ENCODE data around the gene CDKN1C.
"Not testable (repeated sequence)": the region's sequence is repeated elsewhere in the genome, so short reads cannot be mapped to it uniquely, and the experiment has no call there.

Gene CDKN1C

DNA sequence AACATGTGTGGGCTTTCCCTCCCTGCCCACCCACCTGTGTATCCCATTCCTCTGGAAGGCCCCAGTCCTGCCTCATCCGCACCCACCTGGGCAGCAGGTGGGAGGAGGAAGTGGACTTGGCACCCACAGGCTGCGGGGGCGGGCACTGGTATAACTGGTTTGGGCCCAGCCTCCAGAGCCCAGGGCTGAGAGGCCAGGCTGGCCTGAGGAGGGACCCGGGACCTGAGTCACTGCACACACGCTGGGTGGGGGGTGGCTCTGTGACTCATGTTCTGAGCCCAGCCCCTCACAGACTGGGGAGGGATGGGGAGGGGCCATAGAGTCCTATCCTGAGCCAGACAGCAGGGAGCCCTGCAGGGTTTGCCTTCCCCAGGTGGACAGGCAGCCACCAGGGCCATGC, 26.9 kb upstream of the CDKN1C start:
- TF ChIP-seq TAF1 (IDR thresholded peaks at IDR 0.05; ENCODE audit: borderline replicate concordance, low read depth, low read length) (no peak), POLR2A (IDR thresholded peaks at IDR 0.05; ENCODE audit: low read depth, low read length) (no peak), POLR2AphosphoS5 (IDR thresholded peaks at IDR 0.05; ENCODE audit: low read depth, low read length) (no peak)
- DNase-seq (ENCODE audit: insufficient read length) = no peak
- FAIRE-seq = no peak

GRCh38 chr11:2911785-2912391, 26.3 kb upstream of the CDKN1C start:
- no peak for TF ChIP-seq TAF1 (IDR thresholded peaks at IDR 0.05; ENCODE audit: borderline replicate concordance, low read depth, low read length)
- no peak for TF ChIP-seq POLR2A (IDR thresholded peaks at IDR 0.05; ENCODE audit: low read depth, low read length)
- no peak for FAIRE-seq

GRCh38 chr11:2911088-2911784, 25.7 kb upstream of the CDKN1C start:
- DNase-seq (ENCODE audit: insufficient read length) = no peak
- TF ChIP-seq POLR2A (IDR thresholded peaks at IDR 0.05; ENCODE audit: low read depth, low read length) (no peak), TAF1 (IDR thresholded peaks at IDR 0.05; ENCODE audit: borderline replicate concordance, low read depth, low read length) (no peak), POLR2AphosphoS5 (IDR thresholded peaks at IDR 0.05; ENCODE audit: low read depth, low read length) (no peak)
- FAIRE-seq = no peak

More at GRCh38 chr11:2911785-2912391, 26.3 kb upstream of the CDKN1C start:
- no peak for DNase-seq (ENCODE audit: insufficient read length)

DNA sequence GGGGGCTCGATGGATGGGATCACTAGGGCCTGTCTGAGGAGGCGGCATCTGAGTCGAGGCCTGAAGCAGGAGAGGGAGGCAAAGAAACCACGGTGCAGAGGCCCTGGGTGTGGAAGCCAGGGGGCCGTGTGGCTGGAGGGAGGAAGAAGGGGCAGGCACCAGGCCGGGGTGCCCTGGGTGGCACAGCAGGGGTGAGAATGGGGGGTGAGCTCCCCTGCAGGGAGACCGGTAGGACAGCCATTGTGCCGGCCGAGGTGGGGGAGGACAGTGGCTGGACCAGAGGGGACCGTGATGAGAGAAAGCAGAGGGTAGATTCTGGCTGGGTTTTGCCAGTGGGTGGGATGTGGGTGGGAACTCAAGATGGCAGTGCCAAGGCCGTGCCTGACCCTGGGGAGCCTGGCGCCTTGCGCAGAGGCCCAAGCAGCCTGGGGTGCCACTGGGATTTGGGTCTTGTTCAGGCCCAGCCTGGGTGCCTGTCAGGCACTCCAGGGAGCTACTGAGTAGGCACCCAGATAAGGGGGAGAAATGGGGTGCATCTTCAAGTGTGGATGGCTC, 24.9 kb upstream of the CDKN1C start:
- FAIRE-seq (no peak), DNase-seq (ENCODE audit: insufficient read length) (no peak)
- TF ChIP-seq POLR2A (IDR thresholded peaks at IDR 0.05; ENCODE audit: low read depth, low read length) (no peak), POLR2AphosphoS5 (IDR thresholded peaks at IDR 0.05; ENCODE audit: low read depth, low read length) (no peak), TAF1 (IDR thresholded peaks at IDR 0.05; ENCODE audit: borderline replicate concordance, low read depth, low read length) (no peak)

- TF ChIP-seq POLR2AphosphoS5 (IDR thresholded peaks at IDR 0.05; ENCODE audit: low read depth, low read length) (no peak), TAF1 (IDR thresholded peaks at IDR 0.05; ENCODE audit: borderline replicate concordance, low read depth, low read length) (no peak), POLR2A (IDR thresholded peaks at IDR 0.05; ENCODE audit: low read depth, low read length) (no peak)
- FAIRE-seq = no peak
- DNase-seq (ENCODE audit: insufficient read length) = no peak
These were observed 23.7 kb upstream of the CDKN1C start for GRCh38 chr11:2909133-2909902.

DNA sequence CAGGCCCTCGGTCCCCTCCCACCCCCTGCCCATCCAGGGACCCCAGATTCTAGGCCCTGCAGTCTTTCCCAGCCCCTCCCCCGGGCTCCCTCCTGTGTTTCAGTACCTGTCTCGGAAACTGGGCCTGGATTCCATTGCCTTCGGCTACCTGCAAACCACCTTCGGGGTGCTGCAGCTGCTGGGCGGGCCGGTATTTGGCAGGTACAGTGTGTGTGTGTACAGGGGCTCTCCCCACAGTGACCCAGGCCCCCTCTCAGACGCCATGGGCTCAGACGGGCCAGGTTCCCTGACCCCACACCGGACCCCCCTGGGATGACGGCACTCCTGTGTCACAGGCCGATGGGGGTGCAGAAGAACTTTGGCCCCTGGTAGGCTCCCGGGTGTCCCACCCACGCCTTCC, 22.6 kb upstream of the CDKN1C start:
- no peak for DNase-seq (ENCODE audit: insufficient read length)
- TF ChIP-seq POLR2A (IDR thresholded peaks at IDR 0.05; ENCODE audit: low read depth, low read length) (no peak), TAF1 (IDR thresholded peaks at IDR 0.05; ENCODE audit: borderline replicate concordance, low read depth, low read length) (no peak), POLR2AphosphoS5 (IDR thresholded peaks at IDR 0.05; ENCODE audit: low read depth, low read length) (no peak)
- no peak for FAIRE-seq

DNA sequence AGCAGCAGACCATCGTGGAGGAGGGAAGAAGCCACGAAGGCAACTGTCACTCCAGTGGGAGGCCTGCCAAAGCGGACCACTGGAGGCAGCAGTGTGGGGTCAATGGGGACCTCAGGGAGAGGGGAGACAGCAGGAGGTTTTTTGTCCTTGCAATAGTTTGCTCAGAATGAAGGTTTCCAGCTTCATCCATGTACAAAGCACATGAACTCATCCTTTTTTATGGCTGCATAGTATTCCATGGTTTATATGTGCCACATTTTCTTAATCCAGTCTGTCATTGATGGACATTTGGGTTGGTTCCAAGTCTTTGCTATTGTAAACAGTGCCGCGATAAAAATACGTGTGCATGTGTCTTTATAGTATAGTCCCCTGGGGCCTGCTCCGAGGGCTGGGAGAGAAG, 19.7 kb upstream of the CDKN1C start:
- not testable (repeated sequence) for DNase-seq (ENCODE audit: insufficient read length); FAIRE-seq

GRCh38 chr11:2904153-2905052, 18.8 kb upstream of the CDKN1C start:
- no peak for TF ChIP-seq POLR2A (IDR thresholded peaks at IDR 0.05; ENCODE audit: low read depth, low read length)
- no peak for TF ChIP-seq POLR2AphosphoS5 (IDR thresholded peaks at IDR 0.05; ENCODE audit: low read depth, low read length)
- TF ChIP-seq TAF1 (IDR thresholded peaks at IDR 0.05; ENCODE audit: borderline replicate concordance, low read depth, low read length) = no peak
- FAIRE-seq (no peak), DNase-seq (ENCODE audit: insufficient read length) (no peak)

DNA sequence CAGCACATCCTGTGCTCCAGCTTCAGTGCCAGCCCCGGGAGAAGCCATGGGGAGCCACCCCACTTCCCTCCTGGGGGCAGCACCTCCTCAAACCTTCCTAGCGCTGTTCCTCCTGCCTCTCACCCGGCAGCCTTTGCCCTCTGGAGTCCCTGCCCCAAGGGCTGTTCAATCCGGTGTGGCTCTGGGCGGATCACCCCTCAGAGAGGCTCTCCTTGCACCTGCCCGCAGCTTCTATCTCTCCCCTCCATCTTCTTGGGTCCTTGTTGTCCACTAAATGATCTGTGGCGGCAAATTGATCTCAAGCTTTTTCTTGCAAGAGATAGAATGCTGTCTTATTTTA, 18.1 kb upstream of the CDKN1C start:
- TF ChIP-seq POLR2AphosphoS5 (IDR thresholded peaks at IDR 0.05; ENCODE audit: low read depth, low read length) (no peak), TAF1 (IDR thresholded peaks at IDR 0.05; ENCODE audit: borderline replicate concordance, low read depth, low read length) (no peak), POLR2A (IDR thresholded peaks at IDR 0.05; ENCODE audit: low read depth, low read length) (no peak)
- no peak for DNase-seq (ENCODE audit: insufficient read length)
- FAIRE-seq = no peak

DNA sequence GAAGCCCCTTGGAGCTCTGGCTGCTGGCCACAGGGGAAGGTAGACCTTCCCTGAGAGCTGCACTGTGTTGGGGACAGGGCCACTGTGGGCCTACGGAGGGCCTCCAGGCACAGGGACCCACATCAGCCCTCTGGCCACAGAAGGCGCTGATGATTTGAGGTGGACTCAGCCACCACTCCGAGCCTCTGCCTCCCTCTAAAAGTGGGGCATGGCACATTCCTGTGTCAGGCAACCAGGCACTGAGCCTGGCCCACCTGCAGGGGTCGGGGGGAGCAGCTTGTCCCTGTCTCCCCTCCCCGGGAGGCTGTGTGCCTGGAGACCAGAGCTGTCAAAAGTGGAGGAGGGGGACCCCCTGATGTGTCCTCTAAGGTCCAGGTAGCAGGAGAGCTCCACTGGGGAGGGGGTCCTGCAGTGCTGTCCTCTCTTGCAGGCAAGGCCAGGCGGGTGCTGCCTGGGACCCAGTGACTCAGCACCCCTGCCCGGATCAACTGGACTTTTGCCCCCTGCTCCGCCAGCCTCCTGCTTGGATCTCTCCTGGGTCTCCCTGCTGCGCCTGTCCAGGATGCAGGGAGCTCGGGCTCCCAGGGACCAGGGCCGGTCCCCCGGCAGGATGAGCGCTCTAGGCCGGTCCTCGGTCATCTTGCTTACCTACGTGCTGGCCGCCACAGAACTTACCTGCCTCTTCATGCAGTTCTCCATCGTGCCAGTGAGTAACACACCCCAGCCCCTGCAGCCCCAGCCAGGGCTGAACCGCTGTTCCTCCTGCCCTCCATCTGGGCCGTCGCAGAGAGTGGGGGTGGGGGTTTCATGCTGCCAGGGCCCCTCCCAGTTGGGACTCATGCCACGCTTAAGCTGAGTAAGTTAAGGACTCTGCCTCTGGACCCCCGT, 17.5 kb upstream of the CDKN1C start:
- no peak for FAIRE-seq
- no peak for DNase-seq (ENCODE audit: insufficient read length)
- TF ChIP-seq POLR2AphosphoS5 (IDR thresholded peaks at IDR 0.05; ENCODE audit: low read depth, low read length) (no peak), TAF1 (IDR thresholded peaks at IDR 0.05; ENCODE audit: borderline replicate concordance, low read depth, low read length) (no peak)
